Keratinocyte (primary cell): ENCODE results near the gene NXF3. TPM values are rescaled to one million over a fixed set of nuclear protein-coding genes. Genes with fewer than 3 reads are reported as not detected.

Experiments
- DNase-seq: peaks from one replicate; pipeline ENCODE4 v3.0.0-alpha.2; 2011; ENCODE audit warnings: low read depth, missing footprints, low spot score
- FAIRE-seq: peaks from 2 replicates; lab custom pipeline; 2011; peaks lifted over from hg19 to GRCh38; lab: Jason Lieb, UNC
- H2AFZ ChIP-seq: 2 replicates; pipeline ENCODE4 v1.6.0; 2012; ENCODE audit warnings: low read length, control low read depth, inconsistent platforms; ENCODE audit not compliant: control insufficient read depth
- H3K27ac ChIP-seq: 2 replicates; pipeline ENCODE4 v1.5.1; 2011; ENCODE audit warnings: low read length; ENCODE audit not compliant: control insufficient read depth, insufficient read depth
- H3K27me3 ChIP-seq: 3 replicates; pipeline ENCODE4 v1.6.0; 2011; ENCODE audit warnings: low read length; ENCODE audit not compliant: control insufficient read depth, insufficient read depth; ENCODE audit errors: extremely low read depth
- H3K36me3 ChIP-seq, 2 experiments: 2 replicates in 1 of 2; 3 replicates in 1 of 2; pipeline ENCODE4 v1.5.1; 2011; ENCODE audit warnings: low read length in 2 of 2, mild to moderate bottlenecking in 1 of 2; ENCODE audit not compliant: control insufficient read depth in 2 of 2, insufficient read depth in 2 of 2; ENCODE audit errors: extremely low read depth in 1 of 2
- H3K4me1 ChIP-seq: 3 replicates; pipeline ENCODE4 v1.5.1; 2011; ENCODE audit warnings: low read length; ENCODE audit not compliant: control insufficient read depth, insufficient read depth; ENCODE audit errors: extremely low read depth
- H3K4me2 ChIP-seq: 3 replicates; pipeline ENCODE4 v1.6.0; 2011; ENCODE audit warnings: low read depth, low read length; ENCODE audit not compliant: control insufficient read depth, insufficient read depth; ENCODE audit errors: extremely low read depth
- H3K4me3 ChIP-seq, 3 experiments: fragments of 200-600 bp in 1 of 3; sonication (generic) in 1 of 3; 2 replicates in 2 of 3; 3 replicates in 1 of 3; pipeline ENCODE4 v1.5.1; 2011 to 2016; ENCODE audit warnings: low read length in 3 of 3, mild to moderate bottlenecking in 3 of 3, control low read depth in 2 of 3, inconsistent platforms in 1 of 3, low read depth in 1 of 3, mixed read lengths in 1 of 3, mixed run types in 1 of 3, moderate library complexity in 1 of 3; ENCODE audit not compliant: control insufficient read depth in 2 of 3, insufficient read depth in 2 of 3; ENCODE audit errors: extremely low read depth in 1 of 3
- H3K79me2 ChIP-seq: 2 replicates; pipeline ENCODE4 v1.6.0; 2012; ENCODE audit warnings: low read length; ENCODE audit not compliant: control insufficient read depth, insufficient read depth
- H3K9ac ChIP-seq: 3 replicates; pipeline ENCODE4 v1.6.0; 2011; ENCODE audit warnings: low read length; ENCODE audit not compliant: control insufficient read depth, insufficient read depth; ENCODE audit errors: extremely low read depth
- H3K9me1 ChIP-seq: 3 replicates; pipeline ENCODE4 v1.6.0; 2011; ENCODE audit warnings: low read length; ENCODE audit not compliant: control insufficient read depth, insufficient read depth; ENCODE audit errors: extremely low read depth
- H3K9me3 ChIP-seq: 2 replicates; pipeline ENCODE4 v1.5.1; 2012; ENCODE audit warnings: low read depth, low read length; ENCODE audit not compliant: control insufficient read depth
- H4K20me1 ChIP-seq: 3 replicates; pipeline ENCODE4 v1.6.0; 2011; ENCODE audit warnings: low read length; ENCODE audit not compliant: control insufficient read depth, insufficient read depth; ENCODE audit errors: extremely low read depth
- CTCF ChIP-seq, 3 experiments: IDR thresholded peaks in 1 of 3; conservative IDR thresholded peaks in 1 of 3; optimal IDR thresholded peaks in 1 of 3; 2 replicates in 2 of 3; 3 replicates in 1 of 3; pipeline versions ENCODE3 to v1.5.1; 2011; ENCODE audit warnings: low read length in 3 of 3, mild to moderate bottlenecking in 3 of 3, moderate library complexity in 2 of 3, control low read depth in 1 of 3, inconsistent platforms in 1 of 3; ENCODE audit not compliant: insufficient read depth in 2 of 3; ENCODE audit errors: extremely low read depth in 1 of 3
- EZH2 ChIP-seq: IDR thresholded peaks from one replicate; pipeline ENCODE4 v1.6.1; 2012; ENCODE audit warnings: inconsistent platforms, mild to moderate bottlenecking, low read length, moderate library complexity
- dilution Hi-C: fragments of 300-500 bp; cut with MboI; formaldehyde crosslinking; loops from one replicate; pipeline ENCODE4 v1.7.0; 2020; ENCODE audit warnings: low sequenced_read_pairs; ENCODE audit not compliant: extremely low pct_ligation_motif_present
- polyA plus RNA-seq, 5 experiments: library from polyadenylated mRNA; depleted of rRNA in 3 of 5; stranded (reverse) in 3 of 5; stranded (forward) in 1 of 5; unstranded in 1 of 5; fragments of >200 nt; gene quantifications; 1 replicate in 1 of 5; 2 replicates in 3 of 5; 3 replicates in 1 of 5; pipeline versions ENCODE4 v1.2.1 to v1.2.3, GENCODE V29; 2011 to 2012; ENCODE audit warnings: missing spikeins in 2 of 5, low read depth in 1 of 5, low replicate concordance in 1 of 5

The NXF3 gene
- polyA plus RNA-seq, 1 donor (not counting 4 experiments of a cell fraction or from before 2014, with no cell fraction given) = 0.29 TPM

GRCh38 chrX:103066606-103067005 is 26.3 kb downstream of the NXF3 start:
- no peak overlapping the region for H2AFZ ChIP-seq
- no peaks in the 10 kb centered on the region for H3K79me2 ChIP-seq
- no peaks in the 10 kb centered on the region for H4K20me1 ChIP-seq
- TF ChIP-seq EZH2 (no peak), CTCF (optimal IDR thresholded peaks at IDR 0.05 in 1 of 3, IDR thresholded peaks at IDR 0.05 in 1 of 3, conservative IDR thresholded peaks at IDR 0.05 in 1 of 3; ENCODE audit: extremely low read depth in 1 of 3, insufficient read depth in 2 of 3, low read length in 3 of 3) (no peak)
- H3K27me3 ChIP-seq = no peaks in the 10 kb centered on the region
- H3K9me1 ChIP-seq = no peaks in the 10 kb centered on the region
- FAIRE-seq (no peak), DNase-seq (no peak)
- no peaks in the 10 kb centered on the region for H3K36me3 ChIP-seq
- H3K4me2 ChIP-seq = no peak overlapping the region
- H3K27ac ChIP-seq = no peak overlapping the region
- dilution Hi-C loops = no loop called here
- no peak overlapping the region for H3K9ac ChIP-seq
- no peaks in the 10 kb centered on the region for H3K9me3 ChIP-seq
- no peak overlapping the region for H3K4me3 ChIP-seq
- H3K4me1 ChIP-seq = no peaks in the 10 kb centered on the region

GRCh38 chrX:103063918-103064434 is 29.0 kb downstream of the NXF3 start, which contains the start of gene BEX1:
TSS of gene BEX1 (minus strand) at chrX:103064171. CDS start at chrX:103063274, 897 bp downstream.
- TF ChIP-seq EZH2 (no peak), CTCF (optimal IDR thresholded peaks at IDR 0.05 in 1 of 3, IDR thresholded peaks at IDR 0.05 in 1 of 3, conservative IDR thresholded peaks at IDR 0.05 in 1 of 3; ENCODE audit: extremely low read depth in 1 of 3, insufficient read depth in 2 of 3, low read length in 3 of 3) (no peak)
- Histone ChIP-seq H3K9me3 (no peaks in the 10 kb centered on the region), H2AFZ (no peak within 1 kb of the TSS), H3K27me3 (no peaks in the 10 kb centered on the region), H4K20me1 (no peaks in the 10 kb centered on the region), H3K9ac (no peak within 1 kb of the TSS), H3K4me1 (no peaks in the 10 kb centered on the region), H3K36me3 (no peaks in the 10 kb centered on the region), H3K4me2 (peak within 1 kb of the TSS; percentile 10), H3K27ac (no peak within 1 kb of the TSS), H3K9me1 (no peaks in the 10 kb centered on the region), H3K4me3 (peak within 1 kb of the TSS in 1 of 3 experiments; percentile 24), H3K79me2 (no peaks in the 10 kb centered on the region)
- DNase-seq = no peak
- dilution Hi-C loops = no loop called here
- FAIRE-seq = no peak
